ENCODE results near the gene TECTA.
"Not testable (repeated sequence)": the region's sequence is repeated elsewhere in the genome, so short reads cannot be mapped to it uniquely, and the experiment has no call there.

TECTA gene

GRCh38 chr11:121132211-121132976 is 31.4 kb downstream of the TECTA start:
- DNase-seq = no peak

- DNase-seq = no peak
Measured at GRCh38 chr11:121134741-121135312, 33.8 kb downstream of the TECTA start.

GRCh38 chr11:121137005-121137404 is 36.0 kb downstream of the TECTA start:
- DNase-seq = no peak

DNA sequence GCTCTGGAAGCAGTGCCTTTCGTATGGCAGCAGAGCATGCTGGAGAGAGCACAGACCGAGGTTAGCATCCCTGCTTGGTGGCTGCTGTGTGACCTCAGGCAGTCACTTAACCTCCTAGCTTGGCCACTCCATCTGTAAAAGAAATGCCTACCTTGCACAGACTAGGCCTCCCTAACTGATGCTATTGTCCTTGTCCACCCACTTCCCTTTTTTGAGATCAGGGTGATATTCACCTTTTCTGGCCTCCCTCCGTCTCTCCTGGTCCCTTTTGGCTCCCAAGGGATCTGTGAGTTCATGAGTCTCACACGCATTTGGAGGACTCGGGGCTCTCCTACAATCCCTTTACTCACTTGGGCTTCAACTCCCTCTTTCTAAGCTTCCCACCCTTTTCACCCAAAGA is 37.2 kb downstream of the TECTA start:
- no peak for DNase-seq

DNA sequence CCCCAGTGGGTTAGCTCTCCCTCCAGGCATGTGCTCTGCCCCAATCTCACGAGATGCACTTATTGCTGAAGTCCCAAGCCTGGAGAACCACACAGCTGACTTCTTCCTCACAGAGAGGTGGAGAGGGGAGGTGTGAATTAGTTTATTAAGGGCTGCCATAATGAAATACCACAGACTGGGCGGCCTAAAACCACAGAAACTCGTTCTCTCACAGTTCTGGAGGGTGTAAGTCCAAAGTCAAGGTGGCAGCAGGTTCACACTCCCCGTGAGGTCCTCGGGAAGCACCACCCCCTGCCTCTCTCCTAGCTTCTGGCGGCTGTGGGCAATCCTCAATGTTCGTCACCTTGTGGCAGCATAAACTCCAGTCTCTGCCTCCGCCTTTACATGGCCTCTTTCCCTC is 39.3 kb downstream of the TECTA start:
- DNase-seq = no peak

GRCh38 chr11:121141066-121141465 is 40.0 kb downstream of the TECTA start:
- no peak for DNase-seq

DNA sequence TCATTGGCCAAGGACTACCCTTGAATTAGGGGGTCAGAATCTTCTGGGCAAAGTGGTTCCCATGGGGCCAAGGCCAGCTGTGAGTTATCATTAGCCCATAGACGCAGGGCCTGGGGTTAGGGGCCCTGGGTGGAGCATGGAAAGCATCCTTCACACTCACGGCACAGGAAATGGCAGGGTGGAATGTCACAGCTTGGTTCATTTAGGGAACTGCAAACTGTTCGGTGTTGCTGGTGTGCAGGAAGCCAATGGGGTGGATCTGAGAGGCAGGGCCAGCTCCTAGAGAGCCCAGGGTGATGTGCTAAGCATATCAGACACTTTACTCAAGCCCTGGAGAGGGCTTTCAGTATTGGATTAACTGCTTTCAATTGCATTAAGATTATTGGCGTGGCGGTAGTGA is 42.9 kb downstream of the TECTA start:
- DNase-seq = no peak

GRCh38 chr11:121144723-121145122 is 43.7 kb downstream of the TECTA start:
- DNase-seq = no peak

GRCh38 chr11:121145826-121146225 is 44.8 kb downstream of the TECTA start:
- DNase-seq = no peak

DNA sequence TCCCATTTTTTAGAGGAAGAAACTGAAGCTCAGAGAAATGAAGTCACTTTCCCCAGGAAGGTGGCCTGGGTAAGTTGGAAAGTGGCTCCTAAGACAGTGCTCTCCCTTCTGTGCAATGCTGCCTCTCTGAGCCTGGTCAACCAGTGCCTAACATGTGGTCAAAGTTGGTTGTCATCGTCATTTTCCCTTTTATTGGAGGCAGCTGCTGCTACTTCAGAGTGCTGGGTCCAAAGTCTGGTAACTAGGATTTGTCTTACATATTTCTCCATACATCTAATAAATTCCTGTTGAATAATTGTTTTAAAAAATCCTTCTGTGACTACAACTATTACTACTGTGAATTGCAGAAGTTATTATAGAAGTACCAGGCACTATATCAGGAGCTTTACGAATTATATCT is 48.1 kb downstream of the TECTA start:
- DNase-seq = no peak

GRCh38 chr11:121151207-121151688 is 50.2 kb downstream of the TECTA start:
- DNase-seq = no peak

DNA sequence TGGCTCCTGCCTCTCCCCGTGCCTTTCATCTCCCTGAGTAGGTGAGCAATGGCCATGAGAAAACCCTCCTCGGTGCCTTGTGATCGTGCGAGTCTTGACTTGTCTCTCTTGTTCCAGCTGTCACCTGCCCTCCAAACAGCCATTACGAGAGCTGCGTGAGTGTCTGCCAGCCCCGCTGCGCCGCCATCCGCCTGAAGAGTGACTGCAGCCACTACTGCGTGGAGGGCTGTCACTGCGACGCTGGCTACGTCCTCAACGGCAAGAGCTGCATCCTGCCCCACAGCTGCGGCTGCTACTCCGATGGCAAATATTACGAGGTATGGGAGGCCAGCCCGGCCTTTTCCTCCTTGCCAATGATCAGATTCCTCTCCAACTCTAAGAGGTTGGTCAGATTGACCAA is 51.7 kb downstream of the TECTA start:
- DNase-seq = no peak

GRCh38 chr11:121153472-121153871 is 52.4 kb downstream of the TECTA start:
- DNase-seq = no peak

DNA sequence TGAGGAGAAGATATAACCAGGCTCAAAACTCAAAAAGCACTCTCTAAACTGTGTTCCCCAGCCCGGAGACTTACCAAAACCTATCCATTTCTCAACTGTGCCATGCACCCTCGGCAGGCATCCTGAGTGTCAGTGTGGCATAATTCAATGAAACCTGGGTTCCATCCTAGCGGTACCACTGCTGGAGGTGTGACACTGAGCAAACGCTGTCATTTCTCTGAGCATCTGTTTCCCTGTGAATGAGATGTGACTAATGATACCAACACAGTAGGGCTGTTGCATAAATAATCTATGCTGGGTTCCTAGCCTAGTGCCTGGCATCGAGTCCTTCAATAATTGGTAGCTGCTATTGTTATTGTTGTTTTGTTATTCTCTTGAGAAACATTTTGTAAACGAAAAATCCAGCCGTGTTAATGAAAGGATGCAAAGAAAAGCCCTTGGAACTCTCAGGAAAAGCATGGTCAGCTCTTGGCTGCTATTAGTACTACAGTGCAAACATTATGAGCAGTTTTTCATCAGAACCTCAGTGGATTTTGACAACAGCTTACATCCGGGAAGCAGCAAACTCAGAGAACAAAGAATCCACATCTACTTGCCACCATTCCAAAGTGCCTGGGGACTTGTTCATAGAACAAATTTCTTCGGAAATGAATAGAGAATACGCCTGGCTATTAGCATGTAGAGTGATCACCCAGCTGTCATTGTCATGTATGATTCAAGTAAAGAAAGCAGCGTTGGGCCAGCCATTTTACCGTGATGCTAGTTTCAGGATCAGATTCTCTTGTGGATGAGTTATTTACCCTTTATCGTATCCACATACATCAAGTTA is 53.7 kb downstream of the TECTA start:
- DNase-seq = no peak

GRCh38 chr11:121157756-121158155 is 56.7 kb downstream of the TECTA start:
- DNase-seq = no peak

DNA sequence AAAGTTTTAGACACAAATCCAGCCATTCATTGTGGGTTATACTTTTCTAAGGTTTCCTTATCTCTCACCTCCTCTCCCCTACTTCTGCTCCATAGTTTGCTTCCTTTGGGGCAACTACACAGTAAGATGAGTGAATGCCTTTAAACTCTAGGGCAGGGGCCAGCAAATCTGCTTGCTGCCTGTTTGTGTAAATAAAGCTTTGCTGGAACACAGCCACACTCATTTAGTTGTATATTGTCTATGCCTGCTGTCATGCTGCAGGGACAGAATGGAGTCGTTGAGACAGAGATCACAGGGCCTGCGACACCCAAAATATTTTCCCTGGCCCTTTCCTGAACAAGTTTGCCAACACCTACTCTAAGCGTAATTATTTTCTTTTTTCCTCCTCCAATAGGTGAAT is 58.7 kb downstream of the TECTA start:
- DNase-seq = no peak

DNA sequence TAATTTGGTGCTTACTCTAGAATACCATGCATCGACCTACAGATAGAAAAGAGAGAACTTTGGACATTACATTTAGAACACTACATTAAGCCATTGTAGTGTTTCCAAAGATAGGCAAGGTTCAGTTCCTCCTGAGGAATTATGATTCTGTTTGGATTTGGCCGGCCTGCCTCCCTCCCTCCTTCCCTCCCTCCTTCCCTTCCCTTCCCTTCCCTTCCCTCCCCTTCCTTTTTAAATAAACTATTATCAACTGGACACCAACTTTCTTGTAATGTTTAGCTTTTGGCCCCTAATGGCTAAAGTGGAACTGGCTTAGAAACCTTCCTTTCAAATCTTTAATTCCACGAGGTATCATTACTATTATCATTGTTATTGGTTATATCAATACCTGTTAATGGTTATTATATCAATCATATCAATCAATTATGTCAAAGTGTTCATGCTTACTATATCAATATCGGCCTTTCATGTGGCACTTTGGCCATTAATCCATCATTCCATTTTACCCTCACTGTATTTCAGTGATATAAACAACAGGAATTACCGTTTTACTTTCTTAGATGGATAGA is 60.4 kb downstream of the TECTA start:
- no peak for DNase-seq

DNA sequence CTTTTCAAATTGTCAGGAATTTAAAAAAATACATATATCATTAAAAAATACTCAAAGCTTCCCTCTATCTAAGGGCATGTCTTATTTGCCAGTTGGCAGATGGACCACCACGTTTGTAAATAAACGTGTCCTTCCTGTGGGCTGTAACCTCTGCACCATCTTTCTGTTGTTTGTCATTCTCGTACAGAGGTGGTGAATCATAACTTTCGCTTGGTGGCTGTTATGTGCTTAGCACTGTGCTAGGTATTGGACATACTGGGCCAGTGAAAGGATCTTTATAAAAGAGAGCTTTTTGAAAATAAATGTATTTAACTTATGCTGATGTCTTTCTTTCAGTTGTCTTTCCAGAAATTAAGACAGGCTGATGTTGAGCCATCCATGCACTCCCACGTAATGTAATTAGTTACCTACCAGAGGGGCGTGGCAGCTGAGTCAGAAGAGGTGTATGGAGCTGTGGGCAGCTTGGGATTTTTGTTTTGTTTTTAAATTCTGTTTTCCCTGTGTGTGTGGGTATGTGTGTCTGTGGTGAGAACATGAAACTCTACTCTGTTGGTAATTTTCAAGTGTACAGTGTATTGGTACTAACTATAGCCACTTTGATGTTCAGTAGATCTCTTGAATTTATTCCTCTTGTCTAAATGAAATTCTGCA is 62.7 kb downstream of the TECTA start:
- DNase-seq = no peak

- DNase-seq = not testable (repeated sequence)
Measured at GRCh38 chr11:121177629-121178028, 76.6 kb downstream of the TECTA start.

DNA sequence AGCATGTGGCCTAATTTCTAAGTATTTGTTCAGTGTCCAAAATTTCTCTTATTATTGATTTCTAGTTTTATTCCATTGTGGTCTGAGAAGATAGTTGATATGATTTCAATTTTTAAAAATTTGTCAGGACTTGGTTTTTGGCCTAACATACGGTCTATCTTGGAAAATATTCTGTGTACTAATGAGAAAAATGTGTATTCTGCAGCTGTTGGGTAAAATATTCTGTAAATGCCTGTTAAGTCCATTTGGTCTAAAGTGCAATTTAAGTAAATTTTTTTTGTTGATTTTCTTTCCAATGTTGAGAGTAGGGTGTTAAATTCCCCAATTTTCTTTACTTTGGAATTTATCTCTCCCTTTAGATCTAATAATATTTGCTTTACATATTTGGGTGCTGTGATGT is 78.3 kb downstream of the TECTA start:
- no peak for DNase-seq

- no peak for DNase-seq
Measured at GRCh38 chr11:121180183-121180582, 79.1 kb downstream of the TECTA start.

DNA sequence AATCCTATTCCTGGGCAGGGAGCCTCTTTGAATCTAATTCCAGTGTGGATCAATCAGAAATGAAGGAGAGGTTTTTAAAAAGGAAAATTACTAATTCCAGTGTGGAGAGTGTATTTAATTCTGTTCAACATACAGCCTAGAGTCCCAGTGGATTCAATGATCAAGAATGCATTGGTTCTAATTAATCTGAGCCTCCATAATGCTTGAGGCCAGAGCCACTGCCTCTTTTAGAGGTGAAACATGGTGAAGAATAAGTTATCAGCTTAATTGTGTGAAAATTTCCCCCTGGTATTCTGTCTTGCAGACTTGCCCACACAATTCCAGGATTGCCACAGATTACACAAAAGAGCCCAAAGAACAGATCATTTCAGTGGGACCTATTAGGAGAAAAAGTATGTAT is 87.7 kb downstream of the TECTA start:
- no peak for DNase-seq

GRCh38 chr11:121191818-121192217 is 90.8 kb downstream of the TECTA start:
- no peak for DNase-seq

Data from stimulated activated CD4-positive, alpha-beta T cell treated with anti-CD3 and anti-CD28 coated beads, Interleukin-4, amount 100 ng/mL, for 24 hours (primary cell).